ENCODE measurements around the gene NPC1L1. TPM values are rescaled to one million over a fixed set of nuclear protein-coding genes. Genes with fewer than 3 reads are reported as not detected.
A peak's percentile ranks its signal among the peaks of the same experiment; 100 is the strongest.

The NPC1L1 gene
- total and polyA plus RNA-seq, 2 donors from 2014 or later, result 0.88 to 2.4 TPM

DNA sequence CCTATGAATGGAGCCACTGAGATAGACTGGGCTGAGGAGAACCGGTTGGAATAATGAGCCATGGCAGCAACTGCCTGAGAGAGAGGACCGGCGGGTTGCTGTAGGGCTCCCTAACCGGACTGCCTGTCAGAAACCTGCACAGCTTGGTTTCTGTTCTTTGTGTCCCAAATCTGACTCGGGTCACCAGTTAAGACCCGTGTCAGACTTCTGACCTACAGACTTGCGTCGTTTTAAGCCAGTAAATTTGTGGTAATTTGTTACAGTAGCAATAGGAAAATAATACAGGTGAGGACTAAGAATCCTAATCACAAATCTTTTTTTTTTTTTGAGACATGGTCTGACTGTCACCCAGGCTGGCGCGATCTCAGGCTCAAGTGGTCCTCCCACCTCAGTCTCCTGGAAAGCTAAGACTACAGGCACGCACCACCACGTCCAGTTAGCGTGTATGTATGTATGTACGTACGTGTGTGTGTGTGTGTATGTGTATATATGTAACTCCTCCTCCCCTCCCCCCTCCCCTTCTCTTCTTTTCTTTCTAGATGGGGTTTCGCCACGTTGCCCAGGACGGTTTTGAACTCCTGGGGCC, 33.2 kb upstream of the NPC1L1 start:
- H3K4me1 ChIP-seq (ENCODE audit: control insufficient read depth in 2 of 3, insufficient read depth in 2 of 3, low read depth in 1 of 3, low read length in 3 of 3), result peaks cover 3 to 24% (median 20%) of the 10 kb centered on the region in 3 donors
- H3K27me3 ChIP-seq (ENCODE audit: control insufficient read depth, insufficient read depth, low read length), result no peaks in the 10 kb centered on the region
- no peak for DNase-seq
- peak overlapping the region; percentile 47 to 88 for H3K27ac ChIP-seq (ENCODE audit: low read depth in 2 of 2, low read length in 2 of 2)
- H3K4me3 ChIP-seq (ENCODE audit: low read length in 3 of 3), result peak overlapping the region; percentile 87 to 95 (median 90)
- H3K9me3 ChIP-seq (ENCODE audit: control insufficient read depth in 2 of 3, insufficient read depth in 1 of 3, low read length in 3 of 3), result no peaks in the 10 kb centered on the region
- TF ChIP-seq, protein P1, sequence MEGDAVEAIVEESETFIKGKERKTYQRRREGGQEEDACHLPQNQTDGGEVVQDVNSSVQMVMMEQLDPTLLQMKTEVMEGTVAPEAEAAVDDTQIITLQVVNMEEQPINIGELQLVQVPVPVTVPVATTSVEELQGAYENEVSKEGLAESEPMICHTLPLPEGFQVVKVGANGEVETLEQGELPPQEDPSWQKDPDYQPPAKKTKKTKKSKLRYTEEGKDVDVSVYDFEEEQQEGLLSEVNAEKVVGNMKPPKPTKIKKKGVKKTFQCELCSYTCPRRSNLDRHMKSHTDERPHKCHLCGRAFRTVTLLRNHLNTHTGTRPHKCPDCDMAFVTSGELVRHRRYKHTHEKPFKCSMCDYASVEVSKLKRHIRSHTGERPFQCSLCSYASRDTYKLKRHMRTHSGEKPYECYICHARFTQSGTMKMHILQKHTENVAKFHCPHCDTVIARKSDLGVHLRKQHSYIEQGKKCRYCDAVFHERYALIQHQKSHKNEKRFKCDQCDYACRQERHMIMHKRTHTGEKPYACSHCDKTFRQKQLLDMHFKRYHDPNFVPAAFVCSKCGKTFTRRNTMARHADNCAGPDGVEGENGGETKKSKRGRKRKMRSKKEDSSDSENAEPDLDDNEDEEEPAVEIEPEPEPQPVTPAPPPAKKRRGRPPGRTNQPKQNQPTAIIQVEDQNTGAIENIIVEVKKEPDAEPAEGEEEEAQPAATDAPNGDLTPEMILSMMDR (IDR thresholded peaks at IDR 0.05; ENCODE audit: borderline replicate concordance, extremely low read depth, insufficient read depth), result no peak
- peaks cover 24 to 52% (median 38%) of the 10 kb centered on the region in 3 donors for H3K36me3 ChIP-seq (ENCODE audit: control insufficient read depth in 2 of 3, insufficient read depth in 3 of 3, low read length in 3 of 3)
- peak overlapping the region; percentile 13 to 88 (median 34) for H3K9ac ChIP-seq (ENCODE audit: low read length in 3 of 3)
- FAIRE-seq, result no peak
- intact Hi-C loops (cut with DNase I), result no loop called here

DNA sequence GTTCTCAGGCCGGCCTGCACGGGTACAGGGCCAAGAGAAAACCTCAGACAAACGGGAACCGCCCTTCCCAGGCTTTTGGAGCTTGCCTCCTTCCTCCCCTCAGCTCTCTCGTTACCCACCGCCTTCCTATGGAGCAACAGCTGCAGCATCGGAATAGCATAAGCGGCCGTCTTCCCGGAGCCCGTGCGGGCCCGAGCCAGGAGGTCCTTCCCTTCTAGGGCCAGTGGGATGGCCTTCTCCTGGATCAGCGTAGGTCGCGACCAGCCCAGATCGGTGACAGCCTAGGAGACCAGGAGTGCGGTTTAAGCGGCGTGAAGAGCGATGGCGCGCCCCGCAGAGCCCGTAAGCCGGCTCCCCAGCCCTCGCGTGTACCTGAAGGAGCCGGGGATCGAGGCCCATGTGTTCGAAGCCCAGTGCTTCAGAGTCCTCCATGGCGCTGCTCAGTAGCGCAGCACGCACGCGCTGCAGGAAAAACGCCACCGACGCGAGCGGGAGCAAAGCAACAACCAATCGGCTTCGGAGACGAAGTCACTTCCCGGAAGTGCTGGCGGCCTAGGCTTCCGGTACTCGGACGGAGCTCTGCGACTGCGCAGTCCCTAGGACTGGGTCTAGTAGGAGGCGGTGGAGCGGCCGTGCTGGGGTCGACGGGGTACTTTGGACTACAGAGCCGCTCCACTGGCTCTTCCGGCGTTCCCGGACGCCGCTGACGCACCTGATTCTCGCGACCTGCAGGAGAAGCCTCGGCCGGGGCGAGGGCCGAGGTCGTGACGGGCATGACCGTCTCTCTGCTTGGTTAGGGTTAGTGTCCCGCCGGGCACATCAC, 32.5 kb upstream of the NPC1L1 start, which contains the start of gene DDX56:
Gene DDX56 (minus strand): TSS at position 445 of the 823 bp plus-strand sequence. CDS start 13 bp downstream, at position 432.
- Histone ChIP-seq H3K27me3 (ENCODE audit: control insufficient read depth, insufficient read depth, low read length) (no peaks in the 10 kb centered on the region), H3K4me3 (ENCODE audit: low read length in 3 of 3) (peak within 1 kb of the TSS; percentile 87 to 95 (median 90)), H3K9me3 (ENCODE audit: control insufficient read depth in 2 of 3, insufficient read depth in 1 of 3, low read length in 3 of 3) (no peaks in the 10 kb centered on the region), H3K9ac (ENCODE audit: low read length in 3 of 3) (peak within 1 kb of the TSS; percentile 34 to 88 (median 61)), H3K27ac (ENCODE audit: low read depth in 2 of 2, low read length in 2 of 2) (peak within 1 kb of the TSS; percentile 47 to 88), H3K4me1 (ENCODE audit: control insufficient read depth in 2 of 3, insufficient read depth in 2 of 3, low read depth in 1 of 3, low read length in 3 of 3) (peaks cover 3 to 24% (median 19%) of the 10 kb centered on the region in 3 donors), H3K36me3 (ENCODE audit: control insufficient read depth in 2 of 3, insufficient read depth in 3 of 3, low read length in 3 of 3) (peaks cover 22 to 53% (median 36%) of the 10 kb centered on the region in 3 donors)
- TF ChIP-seq, protein P1 (IDR thresholded peaks at IDR 0.05; ENCODE audit: borderline replicate concordance, extremely low read depth, insufficient read depth), result no peak
- DNase-seq (peak; percentile 95 to 98 (median 98)), FAIRE-seq (no peak)
- intact Hi-C loops (cut with DNase I), result no loop called here

- DNase-seq, result no peak
- FAIRE-seq, result no peak
- Histone ChIP-seq H3K4me3 (ENCODE audit: low read length in 3 of 3) (peak overlapping the region; percentile 87 to 95 (median 90)), H3K4me1 (ENCODE audit: control insufficient read depth in 2 of 3, insufficient read depth in 2 of 3, low read depth in 1 of 3, low read length in 3 of 3) (peaks cover 3 to 25% (median 19%) of the 10 kb centered on the region in 3 donors), H3K9ac (ENCODE audit: low read length in 3 of 3) (peak overlapping the region; percentile 34 to 88 (median 61)), H3K27ac (ENCODE audit: low read depth in 2 of 2, low read length in 2 of 2) (no peak overlapping the region), H3K9me3 (ENCODE audit: control insufficient read depth in 2 of 3, insufficient read depth in 1 of 3, low read length in 3 of 3) (no peaks in the 10 kb centered on the region), H3K27me3 (ENCODE audit: control insufficient read depth, insufficient read depth, low read length) (no peaks in the 10 kb centered on the region), H3K36me3 (ENCODE audit: control insufficient read depth in 2 of 3, insufficient read depth in 3 of 3, low read length in 3 of 3) (peaks cover 25 to 56% (median 42%) of the 10 kb centered on the region in 3 donors)
- TF ChIP-seq, protein P1 (IDR thresholded peaks at IDR 0.05; ENCODE audit: borderline replicate concordance, extremely low read depth, insufficient read depth), result no peak
- intact Hi-C loops (cut with DNase I), result no loop called here
Measured at GRCh38 chr7:44572771-44573170, 31.6 kb upstream of the NPC1L1 start.
